HEK293 (cell line): ENCODE results near the gene CSF2RB.

Experiments
- CTCF ChIA-PET: fragments of 350-600 bp; formaldehyde crosslinking; extraction: SDS; loops from one replicate; lab custom pipeline; 2021; ENCODE audit warnings: antibody characterized with exemption; lab: Yijun Ruan, JAX
- POLR2A ChIA-PET: fragments of 300-600 bp; formaldehyde crosslinking; extraction: SDS; loops from one replicate; lab custom pipeline; 2020; ENCODE audit warnings: antibody characterized with exemption, inconsistent platforms; lab: Yijun Ruan, JAX
- H3K27ac ChIP-seq: fragments of 200-500 bp; sonication (Bioruptor generic); 2 replicates; pipeline ENCODE4 v1.5.1; 2014; ENCODE audit warnings: low read depth, low read length, control low read depth, inconsistent platforms; ENCODE audit errors: extremely low read depth
- H3K36me3 ChIP-seq, 2 experiments: fragments of 200-500 bp in 1 of 2; sonication (Bioruptor generic) in 1 of 2; 1 replicate in 1 of 2; 2 replicates in 1 of 2; pipeline ENCODE4 v1.5.1; 2014 to 2017; ENCODE audit warnings: inconsistent platforms in 2 of 2, low read length in 2 of 2; ENCODE audit not compliant: control insufficient read depth in 2 of 2, insufficient read depth in 1 of 2
- H3K4me1 ChIP-seq: fragments of 200-500 bp; sonication (Bioruptor generic); 2 replicates; pipeline ENCODE4 v1.5.1; 2014; ENCODE audit warnings: mild to moderate bottlenecking, low read length, inconsistent platforms; ENCODE audit not compliant: control insufficient read depth, insufficient read depth
- H3K4me3 ChIP-seq: 2 replicates; pipeline ENCODE4 v1.5.1; 2011; ENCODE audit warnings: low read depth, mild to moderate bottlenecking, control low read depth, low read length, moderate library complexity
- H3K9me3 ChIP-seq: fragments of 200-500 bp; sonication (Bioruptor generic); 2 replicates; pipeline ENCODE4 v1.5.1; 2014; ENCODE audit warnings: low read depth, low read length, inconsistent platforms; ENCODE audit not compliant: control insufficient read depth, insufficient read depth
- BCL11A ChIP-seq: fragments of 450-650 bp; formaldehyde crosslinking; IDR thresholded peaks from 2 replicates; pipeline ENCODE4 v1.5.1; 2016; ENCODE audit warnings: low read depth, missing biosample characterization, missing genetic modification characterization
- SALL2 ChIP-seq: fragments of 450-650 bp; formaldehyde crosslinking; IDR thresholded peaks from 2 replicates; pipeline ENCODE4 v1.5.0; 2017; ENCODE audit warnings: missing biosample characterization, mild to moderate bottlenecking, missing genetic modification characterization, borderline replicate concordance
- YY1 ChIP-seq: fragments of 450-650 bp; formaldehyde crosslinking; IDR thresholded peaks from 2 replicates; pipeline ENCODE4 v1.5.1; 2018; ENCODE audit warnings: missing biosample characterization, missing genetic modification characterization
- ZBTB17 ChIP-seq: fragments of 450-650 bp; formaldehyde crosslinking; IDR thresholded peaks from 2 replicates; pipeline ENCODE4 v1.5.1; 2016; ENCODE audit warnings: missing biosample characterization, missing genetic modification characterization
- ZBTB7A ChIP-seq: fragments of 450-650 bp; formaldehyde crosslinking; IDR thresholded peaks from 2 replicates; pipeline ENCODE4 v1.5.1; 2016; ENCODE audit warnings: low read depth, missing biosample characterization, missing genetic modification characterization
- ZNF350 ChIP-seq: fragments of 450-650 bp; formaldehyde crosslinking; IDR thresholded peaks from 2 replicates; pipeline ENCODE4 v1.5.0; 2017; ENCODE audit warnings: missing biosample characterization, mild to moderate bottlenecking, missing genetic modification characterization
- ZNF629 ChIP-seq: fragments of 450-650 bp; formaldehyde crosslinking; IDR thresholded peaks from 2 replicates; pipeline ENCODE4 v1.5.1; 2017; ENCODE audit warnings: missing biosample characterization, missing genetic modification characterization
- ZNF670 ChIP-seq: fragments of 450-650 bp; formaldehyde crosslinking; IDR thresholded peaks from 2 replicates; pipeline ENCODE4 v1.5.1; 2016; ENCODE audit warnings: missing biosample characterization, missing genetic modification characterization, low read depth
- ZNF707 ChIP-seq: fragments of 450-650 bp; formaldehyde crosslinking; IDR thresholded peaks from 2 replicates; pipeline ENCODE4 v1.5.1; 2016; ENCODE audit warnings: missing biosample characterization, missing genetic modification characterization
- TF ChIP-seq, protein P1 (sequence below): fragments of 450-650 bp; formaldehyde crosslinking; IDR thresholded peaks from 2 replicates; pipeline ENCODE4 v1.5.1; 2017; ENCODE audit warnings: missing biosample characterization, missing genetic modification characterization
- TF ChIP-seq, protein P2 (sequence below): fragments of 450-650 bp; formaldehyde crosslinking; IDR thresholded peaks from 2 replicates; pipeline ENCODE4 v1.5.1; 2016; ENCODE audit warnings: missing biosample characterization, missing genetic modification characterization
- TF ChIP-seq, protein P3 (sequence below): fragments of 450-650 bp; IDR thresholded peaks from 2 replicates; pipeline ENCODE4 v1.5.1; 2018; ENCODE audit warnings: missing biosample characterization, missing genetic modification characterization
- TF ChIP-seq, protein P4 (sequence below): fragments of 450-650 bp; formaldehyde crosslinking; IDR thresholded peaks from 2 replicates; pipeline ENCODE4 v1.5.1; 2017; ENCODE audit warnings: missing biosample characterization, missing genetic modification characterization

The CSF2RB gene

DNA sequence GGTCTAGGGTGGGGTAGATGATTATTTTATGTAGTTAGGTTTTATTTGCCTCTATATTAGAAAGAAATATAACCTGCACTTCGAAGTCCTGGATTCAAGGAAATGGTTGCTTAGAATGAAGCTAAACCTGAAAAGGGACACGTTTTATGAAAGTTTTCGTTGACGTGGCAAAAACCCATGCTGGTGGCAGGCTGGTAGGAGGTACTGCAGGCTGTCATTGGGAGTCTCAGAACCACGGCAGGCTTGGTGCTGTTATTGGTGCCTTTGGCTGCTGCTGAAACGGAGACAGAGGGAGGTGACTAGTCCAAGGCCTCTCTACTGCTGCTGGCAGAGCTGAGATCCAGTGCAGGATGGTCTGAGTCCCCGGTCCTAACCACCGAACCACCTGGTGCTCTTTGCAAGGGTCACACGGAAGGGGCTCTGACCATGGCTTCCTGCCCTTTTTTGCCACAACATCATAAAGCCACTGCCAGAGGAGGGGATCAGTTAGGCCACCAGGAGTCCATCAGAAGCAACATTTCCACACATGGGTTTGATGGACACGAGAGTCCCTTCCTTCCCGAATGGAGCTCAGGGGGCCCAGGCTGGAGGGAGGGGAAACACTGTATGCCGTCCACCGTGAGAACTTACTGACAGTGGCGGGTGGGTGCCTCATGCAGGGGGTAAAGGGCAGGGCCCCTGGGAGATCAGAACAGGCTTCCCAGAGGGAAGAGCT, 13.4 kb downstream of the CSF2RB start (continued):
- TF ChIP-seq BCL11A (tag by site-specific recombination) (no peak), ZNF629 (tag by site-specific recombination) (no peak)

DNA sequence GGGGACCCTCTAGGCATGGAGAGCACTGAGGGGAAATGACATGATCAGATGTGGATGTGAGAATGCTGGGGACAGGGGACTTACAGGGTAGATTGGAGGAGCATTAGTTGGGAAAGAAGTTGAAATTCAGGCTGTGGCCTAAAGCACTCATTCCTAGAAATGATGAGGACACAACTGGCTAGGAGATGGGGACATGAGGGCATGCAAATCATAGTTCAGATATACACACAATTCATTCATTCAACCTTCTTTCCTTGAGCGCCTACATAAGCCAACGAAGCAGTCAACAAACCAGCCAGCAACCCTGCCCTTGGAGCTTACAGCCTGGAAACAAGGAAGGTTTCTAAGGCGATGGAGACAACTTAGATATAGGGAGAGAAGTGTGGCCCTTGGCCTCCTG, 14.2 kb downstream of the CSF2RB start:
- no peaks in the 10 kb centered on the region for H3K36me3 ChIP-seq
- TF ChIP-seq ZNF707 (tag by site-specific recombination) (no peak), ZBTB7A (tag by site-specific recombination) (no peak), SALL2 (no peak)
- TF ChIP-seq, protein P1, sequence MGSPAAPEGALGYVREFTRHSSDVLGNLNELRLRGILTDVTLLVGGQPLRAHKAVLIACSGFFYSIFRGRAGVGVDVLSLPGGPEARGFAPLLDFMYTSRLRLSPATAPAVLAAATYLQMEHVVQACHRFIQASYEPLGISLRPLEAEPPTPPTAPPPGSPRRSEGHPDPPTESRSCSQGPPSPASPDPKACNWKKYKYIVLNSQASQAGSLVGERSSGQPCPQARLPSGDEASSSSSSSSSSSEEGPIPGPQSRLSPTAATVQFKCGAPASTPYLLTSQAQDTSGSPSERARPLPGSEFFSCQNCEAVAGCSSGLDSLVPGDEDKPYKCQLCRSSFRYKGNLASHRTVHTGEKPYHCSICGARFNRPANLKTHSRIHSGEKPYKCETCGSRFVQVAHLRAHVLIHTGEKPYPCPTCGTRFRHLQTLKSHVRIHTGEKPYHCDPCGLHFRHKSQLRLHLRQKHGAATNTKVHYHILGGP (tag by site-specific recombination) = no peak
- TF ChIP-seq, protein P2, sequence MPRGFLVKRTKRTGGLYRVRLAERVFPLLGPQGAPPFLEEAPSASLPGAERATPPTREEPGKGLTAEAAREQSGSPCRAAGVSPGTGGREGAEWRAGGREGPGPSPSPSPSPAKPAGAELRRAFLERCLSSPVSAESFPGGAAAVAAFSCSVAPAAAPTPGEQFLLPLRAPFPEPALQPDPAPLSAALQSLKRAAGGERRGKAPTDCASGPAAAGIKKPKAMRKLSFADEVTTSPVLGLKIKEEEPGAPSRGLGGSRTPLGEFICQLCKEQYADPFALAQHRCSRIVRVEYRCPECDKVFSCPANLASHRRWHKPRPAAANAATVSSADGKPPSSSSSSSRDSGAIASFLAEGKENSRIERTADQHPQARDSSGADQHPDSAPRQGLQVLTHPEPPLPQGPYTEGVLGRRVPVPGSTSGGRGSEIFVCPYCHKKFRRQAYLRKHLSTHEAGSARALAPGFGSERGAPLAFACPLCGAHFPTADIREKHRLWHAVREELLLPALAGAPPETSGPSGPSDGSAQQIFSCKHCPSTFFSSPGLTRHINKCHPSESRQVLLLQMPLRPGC (tag by site-specific recombination) = no peak
- H3K9me3 ChIP-seq = no peaks in the 10 kb centered on the region
- POLR2A ChIA-PET = no interaction called here
- H3K27ac ChIP-seq = no peak overlapping the region
- no peaks in the 10 kb centered on the region for H3K4me1 ChIP-seq
- no peak overlapping the region for H3K4me3 ChIP-seq
- CTCF ChIA-PET = interaction anchor here (0.6 kb wide), 1 partner anchor 58 kb away, joined by 4 read pairs; no protein-coding TSS in a partner anchor

DNA sequence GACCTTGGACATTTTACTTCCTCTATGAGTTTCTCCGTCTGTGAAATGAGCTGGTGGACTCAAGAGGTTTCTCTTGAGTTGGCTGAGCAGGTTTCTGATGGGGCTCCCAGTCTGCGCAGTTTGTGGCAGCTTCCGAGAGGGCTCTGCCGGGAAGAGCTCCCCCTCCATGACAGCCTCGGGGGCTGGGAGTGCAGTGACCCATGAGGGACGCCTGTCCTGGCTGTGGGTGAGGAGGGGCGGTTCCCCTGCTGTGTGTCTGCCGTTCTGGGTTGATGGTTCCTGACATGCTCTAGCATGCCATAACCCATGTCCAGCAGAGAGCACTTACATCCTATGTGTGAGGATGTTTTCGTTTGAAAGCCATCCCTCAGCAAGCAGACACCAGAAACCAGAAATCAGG, 14.8 kb downstream of the CSF2RB start:
- ChIA-PET POLR2A (no interaction called here), CTCF (no interaction called here)
- Histone ChIP-seq H3K36me3 (no peaks in the 10 kb centered on the region), H3K4me1 (no peaks in the 10 kb centered on the region), H3K27ac (no peak overlapping the region), H3K4me3 (no peak overlapping the region), H3K9me3 (no peaks in the 10 kb centered on the region)
- no peak for TF ChIP-seq ZNF670 (tag by site-specific recombination)
- TF ChIP-seq YY1 = no peak
- no peak for TF ChIP-seq ZBTB17 (tag by site-specific recombination)
- TF ChIP-seq, protein P3, sequence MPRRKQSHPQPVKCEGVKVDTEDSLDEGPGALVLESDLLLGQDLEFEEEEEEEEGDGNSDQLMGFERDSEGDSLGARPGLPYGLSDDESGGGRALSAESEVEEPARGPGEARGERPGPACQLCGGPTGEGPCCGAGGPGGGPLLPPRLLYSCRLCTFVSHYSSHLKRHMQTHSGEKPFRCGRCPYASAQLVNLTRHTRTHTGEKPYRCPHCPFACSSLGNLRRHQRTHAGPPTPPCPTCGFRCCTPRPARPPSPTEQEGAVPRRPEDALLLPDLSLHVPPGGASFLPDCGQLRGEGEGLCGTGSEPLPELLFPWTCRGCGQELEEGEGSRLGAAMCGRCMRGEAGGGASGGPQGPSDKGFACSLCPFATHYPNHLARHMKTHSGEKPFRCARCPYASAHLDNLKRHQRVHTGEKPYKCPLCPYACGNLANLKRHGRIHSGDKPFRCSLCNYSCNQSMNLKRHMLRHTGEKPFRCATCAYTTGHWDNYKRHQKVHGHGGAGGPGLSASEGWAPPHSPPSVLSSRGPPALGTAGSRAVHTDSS (tag by site-specific recombination) = no peak
- no peak for TF ChIP-seq BCL11A (tag by site-specific recombination)
- TF ChIP-seq, protein P4, sequence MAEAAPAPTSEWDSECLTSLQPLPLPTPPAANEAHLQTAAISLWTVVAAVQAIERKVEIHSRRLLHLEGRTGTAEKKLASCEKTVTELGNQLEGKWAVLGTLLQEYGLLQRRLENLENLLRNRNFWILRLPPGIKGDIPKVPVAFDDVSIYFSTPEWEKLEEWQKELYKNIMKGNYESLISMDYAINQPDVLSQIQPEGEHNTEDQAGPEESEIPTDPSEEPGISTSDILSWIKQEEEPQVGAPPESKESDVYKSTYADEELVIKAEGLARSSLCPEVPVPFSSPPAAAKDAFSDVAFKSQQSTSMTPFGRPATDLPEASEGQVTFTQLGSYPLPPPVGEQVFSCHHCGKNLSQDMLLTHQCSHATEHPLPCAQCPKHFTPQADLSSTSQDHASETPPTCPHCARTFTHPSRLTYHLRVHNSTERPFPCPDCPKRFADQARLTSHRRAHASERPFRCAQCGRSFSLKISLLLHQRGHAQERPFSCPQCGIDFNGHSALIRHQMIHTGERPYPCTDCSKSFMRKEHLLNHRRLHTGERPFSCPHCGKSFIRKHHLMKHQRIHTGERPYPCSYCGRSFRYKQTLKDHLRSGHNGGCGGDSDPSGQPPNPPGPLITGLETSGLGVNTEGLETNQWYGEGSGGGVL (tag by site-specific recombination) = no peak
- no peak for TF ChIP-seq ZNF350 (tag by site-specific recombination)
